BJ (cell line): ENCODE results near the gene LDLRAP1. TPM values are rescaled to one million over a fixed set of nuclear protein-coding genes. Genes with fewer than 3 reads are reported as not detected.
"Not testable (repeated sequence)": the region's sequence is repeated elsewhere in the genome, so short reads cannot be mapped to it uniquely, and the experiment has no call there.

ENCODE experiments used
- CTCF ChIA-PET: fragments of 350-600 bp; formaldehyde crosslinking; extraction: SDS; loops from one replicate; lab custom pipeline; 2021; ENCODE audit warnings: antibody characterized with exemption, inconsistent platforms; lab: Yijun Ruan, JAX
- POLR2A ChIA-PET: fragments of 300-600 bp; sonication (Branson Sonifier 250); formaldehyde crosslinking; extraction: SDS; loops from one replicate; lab custom pipeline; 2021; ENCODE audit warnings: antibody characterized with exemption; lab: Charles Lee
- DNase-seq: peaks from one replicate; pipeline ENCODE4 v3.0.0-alpha.2; 2011; ENCODE audit warnings: low read depth
- H3K27me3 ChIP-seq: 2 replicates; pipeline ENCODE4 v1.6.0; 2011; ENCODE audit warnings: low read length; ENCODE audit not compliant: control insufficient read depth, insufficient read depth
- H3K36me3 ChIP-seq: 2 replicates; pipeline ENCODE4 v1.5.1; 2011; ENCODE audit warnings: low read length; ENCODE audit not compliant: control insufficient read depth, insufficient read depth
- H3K4me3 ChIP-seq: 2 replicates; pipeline ENCODE4 v1.5.1; 2011; ENCODE audit warnings: low read depth, mild to moderate bottlenecking, control low read depth, low read length
- polyA plus RNA-seq: library from polyadenylated mRNA; depleted of rRNA; stranded (reverse); fragments of >200 nt; gene quantifications from 2 replicates; pipeline ENCODE4 v1.2.3, GENCODE V29; 2011
- TF ChIP-seq, protein P1 (sequence below): IDR thresholded peaks from 2 replicates; pipeline ENCODE4 v1.5.1; 2011; ENCODE audit warnings: low read depth, mild to moderate bottlenecking, control low read depth, inconsistent platforms, low read length, moderate library complexity; ENCODE audit not compliant: insufficient read depth

Gene LDLRAP1
- polyA plus RNA-seq, 1 experiment = 27.2 TPM

DNA sequence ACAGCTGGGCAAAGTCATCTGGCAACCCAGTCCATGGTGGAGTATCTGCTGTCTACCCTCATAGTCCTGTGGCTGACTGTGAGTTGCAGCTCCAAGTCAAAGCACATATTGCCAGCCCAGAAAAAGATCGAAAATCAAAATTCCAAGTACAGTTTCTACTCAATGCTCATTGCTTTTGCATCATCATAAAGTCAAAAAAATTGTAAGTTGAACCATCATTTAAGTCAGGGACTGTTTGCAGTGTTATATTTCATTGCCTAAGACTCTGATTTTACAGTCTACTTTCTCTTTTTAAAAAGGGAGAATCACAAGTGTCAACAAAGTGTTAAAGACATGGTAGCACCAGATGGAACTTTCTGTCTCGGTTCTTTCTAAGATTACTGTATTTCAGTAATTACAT lies 50.5 kb downstream of the LDLRAP1 start:
- TF ChIP-seq, protein P1, sequence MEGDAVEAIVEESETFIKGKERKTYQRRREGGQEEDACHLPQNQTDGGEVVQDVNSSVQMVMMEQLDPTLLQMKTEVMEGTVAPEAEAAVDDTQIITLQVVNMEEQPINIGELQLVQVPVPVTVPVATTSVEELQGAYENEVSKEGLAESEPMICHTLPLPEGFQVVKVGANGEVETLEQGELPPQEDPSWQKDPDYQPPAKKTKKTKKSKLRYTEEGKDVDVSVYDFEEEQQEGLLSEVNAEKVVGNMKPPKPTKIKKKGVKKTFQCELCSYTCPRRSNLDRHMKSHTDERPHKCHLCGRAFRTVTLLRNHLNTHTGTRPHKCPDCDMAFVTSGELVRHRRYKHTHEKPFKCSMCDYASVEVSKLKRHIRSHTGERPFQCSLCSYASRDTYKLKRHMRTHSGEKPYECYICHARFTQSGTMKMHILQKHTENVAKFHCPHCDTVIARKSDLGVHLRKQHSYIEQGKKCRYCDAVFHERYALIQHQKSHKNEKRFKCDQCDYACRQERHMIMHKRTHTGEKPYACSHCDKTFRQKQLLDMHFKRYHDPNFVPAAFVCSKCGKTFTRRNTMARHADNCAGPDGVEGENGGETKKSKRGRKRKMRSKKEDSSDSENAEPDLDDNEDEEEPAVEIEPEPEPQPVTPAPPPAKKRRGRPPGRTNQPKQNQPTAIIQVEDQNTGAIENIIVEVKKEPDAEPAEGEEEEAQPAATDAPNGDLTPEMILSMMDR = no peak
- ChIA-PET CTCF (interaction anchor here (1.1 to 1.5 kb wide), 3 partner anchors 12 to 27 kb away, joined by 3 to 7 read pairs (median 3); no protein-coding TSS in a partner anchor), POLR2A (no interaction called here)
- Histone ChIP-seq H3K4me3 (no peak overlapping the region), H3K36me3 (no peaks in the 10 kb centered on the region), H3K27me3 (no peaks in the 10 kb centered on the region; the same call in 1 of the 2 replicates)
- DNase-seq = no peak

DNA sequence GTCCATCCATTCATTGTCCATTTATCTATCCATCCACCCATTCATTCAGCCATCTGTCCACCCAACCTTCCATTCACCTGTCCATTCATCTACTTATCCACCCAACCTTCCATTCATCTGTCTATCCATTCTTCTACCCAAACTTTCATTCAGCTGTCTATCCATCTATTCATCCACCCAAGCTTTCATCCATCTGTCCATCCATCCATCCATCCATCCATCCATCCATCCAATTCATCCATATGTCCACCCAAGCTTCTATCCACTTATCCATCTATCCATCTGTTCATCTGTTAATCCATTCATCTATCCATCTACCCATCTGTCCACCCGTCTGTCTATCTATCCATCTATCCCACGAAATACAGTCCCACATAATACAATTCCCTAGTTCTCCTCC lies 51.6 kb downstream of the LDLRAP1 start:
- CTCF ChIA-PET = interaction anchor here (1.1 kb wide), 1 partner anchor 28 kb away, joined by 3 read pairs; no protein-coding TSS in a partner anchor
- TF ChIP-seq, protein P1 = no peak
- DNase-seq = no peak

DNA sequence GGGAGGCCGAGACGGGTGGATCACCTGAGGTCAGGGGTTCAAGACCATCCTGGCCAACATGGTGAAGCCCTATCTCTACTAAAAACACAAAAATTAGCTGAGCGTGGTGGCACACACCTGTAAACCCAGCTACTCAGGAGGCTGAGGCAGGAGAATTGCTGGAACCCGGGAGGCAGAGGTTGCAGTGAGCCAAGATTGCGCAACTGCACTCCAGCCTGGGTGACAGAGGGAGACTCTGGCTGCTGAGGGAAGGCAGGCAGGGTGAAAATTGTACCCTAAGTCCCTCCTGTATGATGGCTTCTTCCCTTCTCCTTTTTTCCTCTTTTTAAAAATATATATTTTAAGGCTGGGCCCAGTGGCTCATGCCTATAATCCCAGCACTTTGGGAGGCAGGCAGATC lies 53.2 kb downstream of the LDLRAP1 start:
- POLR2A ChIA-PET, H3K27me3 ChIP-seq, DNase-seq, H3K36me3 ChIP-seq, H3K4me3 ChIP-seq: not testable (repeated sequence)
- CTCF ChIA-PET = interaction anchor here (3.0 kb wide), 1 partner anchor 24 kb away, joined by 11 read pairs; no protein-coding TSS in a partner anchor

More for the DNA sequence above, 51.6 kb downstream of the LDLRAP1 start:
- Histone ChIP-seq H3K36me3 (no peaks in the 10 kb centered on the region), H3K4me3 (no peak overlapping the region), H3K27me3 (peaks cover 3% of the 10 kb centered on the region; the same call in 1 of the 2 replicates)
- POLR2A ChIA-PET = no interaction called here

DNA sequence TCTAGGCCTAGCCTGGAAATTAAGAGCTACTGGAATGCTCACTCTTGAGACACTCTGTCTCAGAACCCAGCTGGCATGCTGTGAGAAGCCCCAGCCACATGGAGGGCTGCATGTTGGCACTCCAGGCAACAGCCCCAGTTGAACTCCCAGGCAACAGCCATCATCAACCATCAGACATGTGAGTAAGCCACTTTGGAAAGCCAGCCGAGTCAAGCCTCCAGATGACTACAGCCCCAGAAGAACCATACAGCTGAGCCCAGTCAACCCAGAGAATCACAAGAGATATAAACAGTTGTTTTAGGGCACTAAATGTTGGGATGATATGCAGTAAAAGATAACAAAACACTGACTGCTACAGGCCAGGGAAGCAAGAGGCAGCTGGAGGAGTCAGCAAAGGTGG lies 55.5 kb downstream of the LDLRAP1 start:
- ChIA-PET CTCF (interaction anchor here (1.2 to 3.1 kb wide), 3 partner anchors 9 to 26 kb away, joined by 3 to 17 read pairs (median 4); no protein-coding TSS in a partner anchor), POLR2A (no interaction called here)

DNA sequence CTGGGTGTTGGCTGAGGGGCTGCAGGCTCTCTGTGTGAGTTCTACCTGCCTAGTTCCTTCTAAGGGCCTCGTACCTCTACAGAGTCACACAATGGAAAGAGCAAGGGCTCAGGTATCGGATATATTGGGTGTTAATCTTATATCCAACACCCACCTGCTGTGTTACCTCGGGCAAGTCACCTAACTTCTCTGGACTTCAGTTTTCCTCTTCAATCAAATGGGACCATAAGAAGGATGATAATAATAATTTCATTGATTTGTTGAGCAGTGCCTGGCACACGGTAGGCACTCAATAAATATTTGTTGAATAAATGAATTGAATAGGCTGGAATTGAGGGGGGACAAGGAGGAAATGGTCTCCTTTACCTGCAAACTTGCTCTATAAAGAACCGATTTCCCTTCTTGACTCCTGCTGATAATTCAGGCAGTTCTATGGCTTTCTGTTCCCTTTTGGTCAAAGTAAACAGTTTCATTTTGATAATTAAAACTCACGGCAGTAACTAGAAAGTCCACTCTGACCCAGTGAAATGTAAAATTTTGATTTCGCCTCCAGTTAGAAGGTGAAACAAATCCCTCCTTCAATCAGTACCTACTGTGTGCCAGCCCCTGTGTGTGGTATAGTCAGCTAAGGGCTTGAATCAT lies 56.7 kb downstream of the LDLRAP1 start:
- no peak for DNase-seq
- CTCF ChIA-PET = interaction anchor here (1.3 to 3.1 kb wide), 2 partner anchors 8 to 27 kb away, joined by 3 to 17 read pairs; no protein-coding TSS in a partner anchor
- Histone ChIP-seq H3K4me3 (no peak overlapping the region), H3K27me3 (peaks cover 3% of the 10 kb centered on the region), H3K36me3 (no peaks in the 10 kb centered on the region)
- TF ChIP-seq, protein P1 = no peak
- POLR2A ChIA-PET = no interaction called here

More for the DNA sequence above, 55.5 kb downstream of the LDLRAP1 start:
- H3K27me3 ChIP-seq = peaks cover 3% of the 10 kb centered on the region
- no peak for DNase-seq
- no peak overlapping the region for H3K4me3 ChIP-seq
- no peaks in the 10 kb centered on the region for H3K36me3 ChIP-seq
- TF ChIP-seq, protein P1 = no peak

DNA sequence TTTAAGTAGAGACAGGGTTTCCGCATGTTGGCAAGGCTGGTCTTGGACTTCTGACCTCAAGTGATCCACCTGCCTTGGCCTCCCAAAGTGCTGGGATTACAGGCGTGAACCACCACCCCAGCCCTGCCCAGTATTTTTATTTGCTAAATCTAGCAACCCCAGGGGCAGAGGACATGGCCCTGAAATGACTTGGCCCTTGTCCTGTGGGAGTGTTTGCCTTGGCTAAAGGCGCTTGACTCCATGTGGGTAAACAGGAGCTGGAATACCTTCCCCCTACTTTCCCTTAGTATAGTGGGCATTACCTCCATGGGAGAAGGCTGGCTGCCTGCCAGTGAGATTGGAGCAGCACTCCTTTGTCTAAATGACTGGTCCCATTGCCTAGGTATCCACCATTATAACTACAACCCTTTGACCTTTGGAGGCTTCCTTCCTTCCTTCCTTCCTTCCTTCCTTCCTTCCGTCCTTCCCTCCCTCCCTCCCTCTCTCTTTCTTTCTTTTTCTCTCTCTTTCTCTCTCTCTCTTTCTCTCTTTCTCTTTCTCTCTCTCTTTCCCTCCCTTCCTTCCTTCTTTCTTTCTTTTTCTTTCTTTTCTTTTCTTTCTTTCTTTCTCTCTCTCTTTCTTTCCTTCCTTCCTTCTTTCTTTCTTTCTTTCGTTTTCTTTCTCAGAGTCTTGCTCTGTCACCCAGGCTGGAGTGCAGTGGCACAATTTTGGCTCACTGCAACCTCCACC lies 57.7 kb downstream of the LDLRAP1 start:
- H3K4me3 ChIP-seq, H3K27me3 ChIP-seq, POLR2A ChIA-PET, CTCF ChIA-PET, DNase-seq, H3K36me3 ChIP-seq: not testable (repeated sequence)

DNA sequence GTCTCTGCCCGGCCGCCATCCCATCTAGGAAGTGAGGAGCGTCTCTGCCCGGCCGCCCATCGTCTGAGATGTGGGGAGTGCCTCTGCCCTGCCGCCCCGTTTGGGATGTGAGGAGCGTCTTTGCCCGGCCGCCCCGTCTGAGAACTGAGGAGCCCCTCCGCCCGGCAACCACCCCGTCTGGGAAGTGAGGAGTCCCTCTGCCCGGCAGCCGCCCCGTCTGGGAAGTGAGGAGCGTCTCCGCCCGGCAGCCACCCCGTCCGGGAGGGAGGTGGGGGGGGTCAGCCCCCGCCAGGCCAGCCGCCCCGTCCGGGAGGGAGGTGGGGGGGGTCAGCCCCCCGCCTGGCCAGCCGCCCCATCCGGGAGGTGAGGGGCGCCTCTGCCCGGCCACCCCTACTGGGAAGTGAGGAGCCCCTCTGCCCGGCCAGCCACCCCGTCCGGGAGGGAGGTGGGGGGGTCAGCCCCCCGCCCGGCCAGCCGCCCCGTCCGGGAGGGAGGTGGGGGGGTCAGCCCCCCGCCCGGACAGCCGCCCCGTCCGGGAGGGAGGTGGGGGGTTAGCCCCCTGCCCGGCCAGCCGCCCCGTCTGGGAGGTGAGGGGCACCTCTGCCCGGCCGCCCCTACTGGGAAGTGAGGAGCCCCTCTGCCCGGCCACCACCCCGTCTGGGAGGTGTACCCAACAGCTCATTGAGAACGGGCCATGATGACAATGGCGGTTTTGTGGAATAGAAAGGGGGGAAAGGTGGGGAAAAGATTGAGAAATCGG lies 60.6 kb downstream of the LDLRAP1 start:
- H3K4me3 ChIP-seq, POLR2A ChIA-PET, H3K36me3 ChIP-seq, CTCF ChIA-PET, DNase-seq, H3K27me3 ChIP-seq: not testable (repeated sequence)
